Thyroid gland (tissue), 4 donors: ENCODE data around the gene NR3C2.

Experiments used
- POLR2A ChIP-seq, 2 donors: fragments of 450-650 bp; IDR thresholded peaks; one replicate each; pipeline ENCODE4 v1.6.1; 2017; ENCODE audit warnings: antibody characterized with exemption in 2 of 2, mild to moderate bottlenecking in 2 of 2, moderate library complexity in 1 of 2
- TF ChIP-seq, protein P1 (sequence below), 6 experiments: fragments of 200-600 bp in 3 of 6; fragments of 450-650 bp in 3 of 6; sonication (generic) in 3 of 6; IDR thresholded peaks; one replicate each; pipeline ENCODE4 v1.5.1; 2016 to 2019; ENCODE audit warnings: antibody characterized with exemption in 6 of 6, mild to moderate bottlenecking in 2 of 6, inconsistent platforms in 1 of 6, moderate library complexity in 1 of 6

- TF ChIP-seq, protein P1, sequence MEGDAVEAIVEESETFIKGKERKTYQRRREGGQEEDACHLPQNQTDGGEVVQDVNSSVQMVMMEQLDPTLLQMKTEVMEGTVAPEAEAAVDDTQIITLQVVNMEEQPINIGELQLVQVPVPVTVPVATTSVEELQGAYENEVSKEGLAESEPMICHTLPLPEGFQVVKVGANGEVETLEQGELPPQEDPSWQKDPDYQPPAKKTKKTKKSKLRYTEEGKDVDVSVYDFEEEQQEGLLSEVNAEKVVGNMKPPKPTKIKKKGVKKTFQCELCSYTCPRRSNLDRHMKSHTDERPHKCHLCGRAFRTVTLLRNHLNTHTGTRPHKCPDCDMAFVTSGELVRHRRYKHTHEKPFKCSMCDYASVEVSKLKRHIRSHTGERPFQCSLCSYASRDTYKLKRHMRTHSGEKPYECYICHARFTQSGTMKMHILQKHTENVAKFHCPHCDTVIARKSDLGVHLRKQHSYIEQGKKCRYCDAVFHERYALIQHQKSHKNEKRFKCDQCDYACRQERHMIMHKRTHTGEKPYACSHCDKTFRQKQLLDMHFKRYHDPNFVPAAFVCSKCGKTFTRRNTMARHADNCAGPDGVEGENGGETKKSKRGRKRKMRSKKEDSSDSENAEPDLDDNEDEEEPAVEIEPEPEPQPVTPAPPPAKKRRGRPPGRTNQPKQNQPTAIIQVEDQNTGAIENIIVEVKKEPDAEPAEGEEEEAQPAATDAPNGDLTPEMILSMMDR (IDR thresholded peaks at IDR 0.05): no peak
- no peak for TF ChIP-seq POLR2A (IDR thresholded peaks at IDR 0.05)
Measured at GRCh38 chr4:148055844-148056243, 386.4 kb downstream of the NR3C2 start.
